NCI-H226 (cell line): ENCODE measurements around the gene ARL5B.
A peak's percentile ranks its signal among the peaks of the same experiment; 100 is the strongest.

Experiments
- DNase-seq: peaks from one replicate; pipeline ENCODE4 v3.0.0-alpha.2; 2015

ARL5B gene

DNA sequence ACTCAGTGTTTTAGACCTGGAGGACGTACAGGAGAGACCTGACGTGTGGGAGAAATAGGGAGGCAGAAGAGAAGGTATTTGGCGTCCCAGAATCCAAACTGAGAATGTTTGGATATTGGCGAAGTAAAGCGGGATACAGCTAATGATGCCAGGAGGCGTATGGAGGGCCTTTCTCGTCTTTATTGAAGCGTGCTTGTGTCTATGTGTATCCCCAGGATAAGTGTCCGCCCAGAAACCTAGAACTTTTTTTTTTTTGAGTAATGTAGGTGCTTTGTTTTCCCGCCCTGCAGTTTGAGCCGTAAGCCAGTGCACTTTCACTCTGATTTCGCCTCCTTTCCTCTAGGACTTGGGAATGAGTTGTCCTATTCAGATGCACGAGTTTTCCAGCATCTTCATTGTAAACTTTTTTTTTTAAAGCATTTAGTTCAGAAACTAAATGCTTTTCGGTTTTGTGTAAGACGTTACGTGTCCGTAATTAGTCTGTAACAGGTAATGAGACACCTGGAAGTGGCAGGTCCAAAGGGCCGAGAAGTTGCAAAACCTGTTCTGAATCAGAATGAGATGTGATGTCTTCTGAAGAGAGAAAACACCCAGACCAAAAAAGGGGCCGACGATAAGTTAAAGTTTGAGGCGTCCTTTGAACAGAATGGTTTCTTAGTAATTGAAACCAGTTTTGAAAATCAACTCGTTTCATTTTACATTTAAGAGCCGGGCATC, 746 bp downstream of the ARL5B start:
- no peak for DNase-seq

DNA sequence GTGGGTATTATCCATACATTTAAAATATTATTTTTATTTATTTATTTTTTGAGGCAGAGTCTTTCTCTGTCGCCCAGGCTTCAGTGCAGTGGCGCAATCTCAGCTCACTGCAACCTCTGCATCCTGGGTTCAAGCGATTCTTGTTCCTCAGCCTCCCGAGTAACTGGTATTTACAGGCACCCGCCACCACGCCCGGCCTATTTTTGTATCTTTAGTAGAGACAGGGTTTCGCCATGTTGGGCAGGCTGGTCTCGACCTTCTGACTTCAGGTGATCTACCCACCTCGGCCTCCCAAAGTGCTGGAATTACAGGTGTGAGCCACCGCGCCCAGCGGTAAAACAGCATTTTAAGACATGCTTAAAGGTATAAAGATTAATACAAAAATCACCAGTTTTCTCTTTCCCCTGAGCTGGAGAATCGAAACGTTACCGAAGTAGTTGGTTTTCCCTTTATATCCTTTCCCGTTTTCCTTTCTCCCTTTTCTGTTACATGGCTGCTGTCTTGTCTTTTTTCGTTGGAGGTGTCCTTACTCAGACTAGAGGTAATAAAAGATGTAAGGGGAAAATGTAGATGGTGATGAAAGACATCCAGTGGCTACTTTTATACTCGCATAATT, 1.7 kb downstream of the ARL5B start:
- no peak for DNase-seq

GRCh38 chr10:18664841-18665478, 5.7 kb downstream of the ARL5B start:
- DNase-seq = no peak

DNA sequence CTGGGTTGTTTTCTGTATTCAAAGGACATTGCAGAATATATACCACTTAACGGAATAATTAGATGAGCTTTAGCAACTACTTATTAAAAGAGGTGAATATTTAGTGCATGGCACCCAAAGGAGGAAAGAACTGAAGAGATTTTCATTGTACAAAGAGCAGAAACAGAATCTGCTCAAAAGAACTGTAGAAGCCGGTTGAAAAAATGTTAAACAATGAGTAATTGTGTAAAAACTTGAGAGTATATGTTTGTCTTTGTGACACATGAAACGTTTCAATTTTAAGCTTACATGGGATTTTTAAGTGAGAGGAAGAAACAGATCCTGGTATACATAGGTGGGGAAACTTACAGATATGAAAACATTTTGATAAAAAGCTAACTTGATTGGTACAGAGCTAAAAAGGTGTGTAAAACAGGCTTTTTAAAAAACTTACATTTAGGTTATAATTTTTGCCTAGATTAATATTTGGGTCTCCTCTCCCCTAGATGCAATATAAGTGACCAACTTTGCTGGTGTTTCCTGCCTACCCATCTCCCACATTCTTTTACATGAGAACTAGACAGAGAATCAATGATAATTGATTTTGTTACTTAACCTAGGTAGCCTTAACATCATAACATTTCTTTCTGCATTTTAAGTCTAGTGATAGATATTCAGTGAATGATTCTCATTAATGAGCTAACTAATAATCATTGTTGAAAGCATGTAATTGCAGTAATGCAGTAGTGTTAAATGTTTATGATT, 6.8 kb downstream of the ARL5B start:
- no peak for DNase-seq

DNA sequence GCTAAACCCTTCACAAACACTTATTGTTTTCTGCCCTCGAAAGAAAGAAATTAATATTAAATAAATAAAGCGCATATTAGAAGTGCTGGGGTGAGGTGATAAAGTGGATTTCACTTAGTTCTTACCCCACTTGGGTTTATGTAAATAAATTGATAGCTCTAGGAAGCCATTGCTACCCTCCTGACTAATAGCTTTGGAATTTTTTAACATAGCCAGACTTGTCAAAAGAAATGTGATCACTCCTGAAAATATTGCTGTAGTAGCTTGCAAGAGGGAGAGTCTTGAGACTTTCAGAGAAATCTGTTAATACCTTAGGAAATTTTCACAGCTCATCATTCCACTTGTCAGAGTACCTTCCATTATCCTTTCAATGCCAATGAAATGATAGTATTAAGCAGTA, 7.6 kb downstream of the ARL5B start:
- DNase-seq = peak; percentile 76

GRCh38 chr10:18668026-18668425, 8.8 kb downstream of the ARL5B start:
- DNase-seq = no peak

DNA sequence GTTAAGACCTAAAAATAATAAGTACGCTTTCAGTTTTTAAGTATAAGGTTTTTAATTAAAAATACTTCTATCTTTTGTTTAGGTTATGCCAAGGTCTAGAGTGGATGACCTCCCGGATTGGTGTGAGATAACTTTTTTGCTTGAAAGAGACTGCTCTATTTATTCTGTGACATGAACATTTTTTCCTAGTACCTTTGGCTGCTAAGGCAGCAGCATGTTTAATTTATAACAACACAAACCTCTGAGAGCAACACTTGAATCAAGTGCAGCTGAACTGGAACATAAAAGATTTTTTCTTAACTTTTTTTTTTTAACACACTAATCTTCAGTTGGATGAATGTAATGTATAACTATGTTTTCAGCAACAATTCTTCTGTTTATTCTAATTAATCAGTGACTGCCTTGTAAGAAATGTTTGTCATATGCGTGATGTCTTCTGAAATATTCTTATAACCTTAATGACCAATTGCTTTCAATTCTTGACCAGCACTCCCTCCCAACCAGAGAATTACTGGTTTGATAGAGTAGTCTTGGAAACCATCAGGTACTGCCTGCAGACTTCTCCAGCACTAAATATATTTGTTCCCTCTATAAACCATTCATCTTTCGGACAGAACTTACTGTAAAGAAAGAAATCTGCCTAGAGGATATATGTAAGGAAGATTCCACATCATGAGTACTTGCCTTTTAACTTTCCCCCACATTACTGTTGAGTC, 16.0 kb downstream of the ARL5B start:
- DNase-seq = no peak

DNA sequence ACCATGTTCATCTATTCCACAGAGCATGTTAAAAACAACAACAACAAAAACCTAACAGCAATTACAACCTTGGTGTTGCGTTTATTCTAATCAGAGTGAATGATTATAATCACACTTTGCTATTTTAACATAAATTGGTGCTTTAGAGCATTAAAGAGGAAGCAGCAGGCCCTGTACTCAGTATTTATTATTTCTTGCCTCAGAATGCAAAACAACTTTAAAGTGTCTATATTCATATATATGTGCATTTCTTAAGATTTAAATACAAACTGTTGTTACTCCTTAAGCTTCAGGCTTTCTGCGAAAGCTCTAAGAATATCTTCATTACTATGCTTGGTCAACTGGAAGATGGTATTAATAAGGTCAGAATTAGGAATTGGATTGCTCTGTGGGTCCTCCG, 21.5 kb downstream of the ARL5B start:
- DNase-seq = no peak

GRCh38 chr10:18681366-18681765, 22.1 kb downstream of the ARL5B start:
- peak; percentile 41 for DNase-seq

DNA sequence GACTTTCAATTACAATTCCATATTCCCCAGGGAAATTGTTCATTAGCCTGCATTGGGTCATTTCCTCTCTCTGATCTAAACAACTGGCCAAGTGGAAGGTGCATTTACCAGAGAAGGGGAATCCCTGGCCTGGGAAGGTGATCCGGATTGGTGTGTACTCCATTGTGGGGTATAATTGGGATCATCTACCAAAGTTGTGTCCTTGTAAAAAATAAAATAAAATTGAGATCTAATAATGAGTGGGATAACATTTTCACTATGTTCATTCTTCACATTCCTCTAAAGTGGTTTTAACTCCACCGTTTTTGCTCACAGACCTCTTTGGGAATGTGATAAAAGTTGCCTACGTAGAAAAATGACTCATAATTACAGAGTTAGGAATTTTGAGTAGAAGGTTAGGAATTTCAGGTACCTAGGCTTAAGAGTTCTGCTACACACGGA, 22.8 kb downstream of the ARL5B start:
- peak; percentile 88 for DNase-seq

- DNase-seq = peak; percentile 75
These were observed 24.2 kb downstream of the ARL5B start for GRCh38 chr10:18683427-18683826.

GRCh38 chr10:18684416-18684815, 25.2 kb downstream of the ARL5B start:
- peak; percentile 60 for DNase-seq

- DNase-seq = no peak
These were observed 25.7 kb downstream of the ARL5B start for GRCh38 chr10:18684953-18685352.

- DNase-seq = no peak
These were observed 26.3 kb downstream of the ARL5B start for GRCh38 chr10:18685555-18685954.

DNA sequence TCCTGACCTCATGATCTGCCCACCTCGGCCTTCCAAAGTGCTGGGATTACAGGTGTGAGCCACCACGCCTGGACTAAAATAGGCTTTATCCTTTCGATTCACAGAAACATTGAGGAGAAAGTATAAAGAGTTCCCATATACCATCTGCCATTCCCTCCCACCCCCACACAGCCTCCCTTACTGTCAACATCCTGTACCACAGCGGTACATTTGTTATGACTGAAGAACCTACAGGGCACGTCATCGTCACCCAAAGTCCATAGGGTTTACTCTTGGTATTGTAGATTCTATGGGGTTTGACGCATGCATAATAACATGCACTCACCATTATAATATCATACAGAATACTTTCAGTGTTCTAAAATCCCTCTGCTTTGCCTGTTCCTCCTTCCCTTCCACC, 28.0 kb downstream of the ARL5B start:
- DNase-seq = no peak

DNA sequence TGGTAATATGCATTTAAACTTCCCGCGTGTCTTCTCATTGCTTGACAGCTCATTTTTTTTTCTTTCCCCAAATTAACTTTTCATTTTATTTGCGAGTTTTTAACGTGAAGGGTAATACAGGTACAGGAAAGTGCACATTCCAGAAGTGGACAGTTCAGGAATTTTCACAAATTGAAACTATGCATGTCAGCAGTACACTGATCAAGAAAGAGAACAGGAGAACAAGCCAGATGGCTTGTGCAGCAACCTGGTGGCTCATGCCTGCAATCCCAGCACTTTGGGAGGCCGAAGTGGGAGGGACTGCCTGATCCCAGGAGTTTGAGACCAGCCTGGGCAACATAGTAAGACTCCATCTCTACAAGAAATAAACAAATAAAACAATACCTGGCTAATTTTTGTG, 28.5 kb downstream of the ARL5B start:
- DNase-seq = no peak

- DNase-seq = no peak
These were observed 30.3 kb downstream of the ARL5B start for GRCh38 chr10:18689498-18689897.

DNA sequence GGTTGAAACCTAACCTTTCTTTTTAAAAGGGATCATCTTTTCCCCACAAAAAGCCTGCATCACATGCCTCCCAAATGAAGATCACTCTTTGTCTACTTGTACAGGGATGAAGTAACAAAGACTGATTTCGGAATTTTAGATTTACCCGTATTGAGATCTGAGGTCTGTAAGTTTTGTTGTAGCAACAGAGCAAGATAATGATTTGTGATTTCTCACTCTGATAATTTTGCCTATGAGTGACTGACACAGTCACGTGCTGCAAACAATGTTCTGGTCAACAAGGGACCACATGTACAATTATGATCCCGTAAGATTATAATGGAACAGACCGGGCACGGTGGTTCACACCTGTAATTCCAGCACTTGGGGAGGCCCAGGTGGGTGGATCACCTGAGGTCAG, 31.3 kb downstream of the ARL5B start:
- no peak for DNase-seq

DNA sequence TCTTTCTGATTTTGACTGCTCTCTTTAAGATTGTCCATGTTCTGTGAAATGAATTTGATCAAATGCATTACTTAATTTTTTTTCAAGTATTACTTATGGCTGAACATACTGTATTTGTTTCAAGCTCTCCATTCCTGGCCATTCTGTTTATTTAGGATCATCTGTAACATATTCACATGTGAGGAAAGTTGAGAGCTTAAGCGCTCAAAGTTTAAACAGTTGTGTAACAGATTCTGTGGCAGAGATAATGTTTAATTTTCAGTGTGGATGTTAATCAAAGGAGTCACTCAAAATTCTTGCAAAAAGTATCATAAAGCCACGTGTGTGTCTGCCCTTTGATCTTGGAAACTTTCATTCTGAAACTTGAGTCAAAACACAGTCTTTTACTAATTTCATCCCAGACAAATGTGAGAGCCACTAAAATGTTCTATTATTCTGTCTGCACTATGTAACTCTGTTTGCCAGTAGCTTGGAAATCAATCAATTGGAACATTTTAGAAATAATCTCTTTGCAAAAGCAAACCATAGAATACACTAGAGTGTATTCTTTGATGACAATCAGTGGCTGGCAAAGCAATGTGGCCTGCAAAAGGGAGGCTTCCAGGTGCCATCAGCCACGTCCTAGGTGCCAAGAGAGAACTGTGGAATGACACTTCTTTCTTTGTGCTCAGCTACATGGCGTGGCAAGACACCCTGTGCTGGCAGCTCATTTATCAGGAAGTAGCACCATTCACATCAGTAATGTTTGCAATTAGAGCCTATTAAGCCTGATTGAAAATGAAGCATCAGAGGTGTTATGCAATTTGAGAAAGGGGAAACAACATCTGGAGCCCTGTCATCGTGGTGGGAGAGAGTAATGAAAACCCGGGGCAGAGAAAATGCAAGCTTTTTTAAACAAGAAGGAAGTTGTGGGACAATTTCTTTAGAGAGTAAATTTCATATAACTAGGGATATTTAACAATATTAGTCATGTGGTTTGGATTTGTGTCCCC, 40.9 kb downstream of the ARL5B start:
- DNase-seq = no peak

DNA sequence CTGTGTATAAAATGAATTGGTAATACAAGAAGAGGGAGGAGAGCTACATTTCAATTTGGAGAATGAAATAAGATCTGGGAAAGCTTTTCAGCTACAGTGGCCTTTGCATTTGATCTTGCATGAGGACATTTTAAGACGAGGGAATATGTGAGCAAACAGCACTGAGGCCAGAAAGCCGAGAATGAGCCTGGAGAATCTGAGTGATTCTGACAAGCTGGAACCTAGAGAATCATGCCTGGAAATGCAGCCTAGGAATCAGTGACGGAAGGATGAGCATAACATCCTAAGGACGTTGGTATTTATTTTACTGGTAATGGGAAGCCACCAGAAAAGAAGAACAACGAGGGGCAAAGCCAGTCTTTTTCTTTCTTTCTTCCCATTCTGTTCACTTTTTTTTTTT, 44.3 kb downstream of the ARL5B start:
- no peak for DNase-seq

DNA sequence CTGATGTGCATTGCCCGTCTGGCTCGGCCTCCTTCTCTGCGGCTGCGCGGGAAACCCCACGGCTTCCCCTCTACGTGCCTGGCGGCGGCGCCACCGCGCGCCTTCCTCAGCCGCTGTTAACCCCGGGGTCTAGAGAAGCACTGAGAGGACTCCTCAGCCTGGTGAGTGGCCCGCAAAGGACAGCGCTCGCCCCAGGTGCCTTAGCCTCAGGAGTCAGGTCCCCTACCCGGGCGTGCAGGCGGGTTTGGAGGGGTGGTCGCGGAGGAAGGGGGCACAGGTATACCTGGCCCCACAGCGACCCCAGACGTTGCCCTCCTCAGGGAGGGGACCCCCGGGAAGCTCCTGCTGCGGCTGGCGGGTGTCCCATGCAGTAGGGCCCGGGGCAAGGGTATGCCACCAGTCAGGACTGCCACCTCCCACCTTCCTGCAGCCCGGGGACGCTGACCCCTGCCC, 51.0 kb downstream of the ARL5B start:
- no peak for DNase-seq

DNA sequence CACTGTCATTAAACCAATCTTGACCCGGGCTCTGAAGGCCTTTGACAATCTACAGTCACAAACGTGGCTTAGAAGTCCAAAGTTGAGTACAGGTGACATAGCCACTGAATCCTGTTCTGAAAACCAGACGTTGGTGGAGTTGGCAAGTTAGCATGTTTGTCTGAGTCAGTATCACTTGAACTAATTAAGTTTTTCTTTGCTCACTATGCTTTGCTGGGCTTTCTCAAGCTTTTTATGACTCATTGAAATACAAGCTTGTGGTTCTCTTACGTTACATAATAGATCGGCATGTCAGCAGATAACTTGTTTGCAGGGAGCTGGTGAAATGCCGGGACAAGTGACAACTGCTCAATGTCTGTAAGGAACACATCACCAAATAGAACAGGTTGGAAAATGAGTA, 53.8 kb downstream of the ARL5B start:
- peak; percentile 90 for DNase-seq
